Epithelial cell of esophagus (primary cell): ENCODE data around the gene KCNB1.

Experiments
- DNase-seq: peaks from one replicate; pipeline ENCODE4 v3.0.0; 2010; ENCODE audit warnings: low read depth
- H3K4me3 ChIP-seq: 2 replicates; pipeline ENCODE4 v1.5.1; 2011; ENCODE audit warnings: mild to moderate bottlenecking, low read length, control low read depth
- CTCF ChIP-seq: IDR thresholded peaks from 2 replicates; pipeline ENCODE4 v1.5.1; 2011; ENCODE audit warnings: low read depth, mild to moderate bottlenecking, low read length, control low read depth, inconsistent platforms; ENCODE audit not compliant: insufficient read depth; ENCODE audit errors: missing control alignments

Gene KCNB1

DNA sequence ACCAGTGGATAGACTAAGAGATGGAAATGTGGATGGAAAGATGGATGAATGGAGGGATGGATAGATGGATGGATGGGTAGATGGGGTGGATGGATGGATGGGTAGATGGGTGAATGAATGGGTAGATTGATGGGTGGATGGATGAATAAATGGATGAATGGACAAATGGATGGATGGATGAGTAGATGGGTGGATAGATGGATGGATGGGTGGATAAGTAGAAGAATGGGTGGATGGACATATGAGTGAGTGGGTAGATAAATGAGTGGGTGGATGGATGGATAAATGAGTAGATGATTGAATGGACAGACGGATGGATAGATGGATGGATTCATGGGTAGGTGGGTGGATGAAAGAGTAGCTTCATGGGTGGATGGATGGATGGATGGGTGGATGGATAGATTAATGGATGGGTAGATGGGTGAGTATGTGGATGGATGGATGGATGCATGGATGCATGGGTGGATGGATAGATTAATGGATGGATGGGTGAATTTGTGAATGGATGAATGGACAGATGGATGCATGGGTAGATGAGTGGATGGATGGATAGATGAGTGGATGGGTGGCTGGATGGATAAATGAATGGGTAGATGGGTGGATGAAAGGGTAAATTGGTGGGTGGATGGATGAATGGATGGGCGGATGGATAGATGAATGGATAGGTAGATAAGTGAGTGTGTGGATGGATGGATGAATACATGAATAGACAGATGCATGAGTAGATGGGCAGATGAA is 29.5 kb upstream of the KCNB1 start:
- no peak for DNase-seq
- TF ChIP-seq CTCF = no peak
- no peak overlapping the region for H3K4me3 ChIP-seq

DNA sequence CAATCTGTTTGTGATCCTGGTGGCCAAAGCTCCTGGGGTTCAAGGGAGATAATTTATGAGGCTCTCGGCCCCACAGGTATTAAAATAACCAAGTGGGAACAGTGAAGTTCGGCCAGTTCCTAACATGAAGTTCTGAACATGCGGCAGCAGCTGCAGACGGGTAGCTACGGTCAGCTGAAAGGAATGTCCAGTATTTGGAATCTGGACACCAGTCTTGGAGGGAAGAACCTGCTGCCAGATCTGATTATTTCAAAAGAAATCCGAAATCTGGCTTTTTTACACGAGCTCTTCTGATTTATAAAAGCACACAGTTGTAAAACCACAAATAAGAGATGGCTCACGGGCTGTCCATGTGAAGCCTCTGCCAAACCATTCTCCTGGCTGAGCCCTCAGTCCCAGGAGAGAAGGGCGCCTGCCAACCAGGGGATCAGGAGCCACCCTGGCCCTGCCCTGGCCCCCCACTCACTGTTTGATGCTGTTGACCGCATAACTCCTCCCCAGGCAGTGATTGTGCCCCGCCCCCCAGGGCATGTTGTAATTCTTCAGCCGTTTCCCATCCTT is 28.2 kb upstream of the KCNB1 start:
- H3K4me3 ChIP-seq = no peak overlapping the region
- DNase-seq = no peak
- no peak for TF ChIP-seq CTCF

DNA sequence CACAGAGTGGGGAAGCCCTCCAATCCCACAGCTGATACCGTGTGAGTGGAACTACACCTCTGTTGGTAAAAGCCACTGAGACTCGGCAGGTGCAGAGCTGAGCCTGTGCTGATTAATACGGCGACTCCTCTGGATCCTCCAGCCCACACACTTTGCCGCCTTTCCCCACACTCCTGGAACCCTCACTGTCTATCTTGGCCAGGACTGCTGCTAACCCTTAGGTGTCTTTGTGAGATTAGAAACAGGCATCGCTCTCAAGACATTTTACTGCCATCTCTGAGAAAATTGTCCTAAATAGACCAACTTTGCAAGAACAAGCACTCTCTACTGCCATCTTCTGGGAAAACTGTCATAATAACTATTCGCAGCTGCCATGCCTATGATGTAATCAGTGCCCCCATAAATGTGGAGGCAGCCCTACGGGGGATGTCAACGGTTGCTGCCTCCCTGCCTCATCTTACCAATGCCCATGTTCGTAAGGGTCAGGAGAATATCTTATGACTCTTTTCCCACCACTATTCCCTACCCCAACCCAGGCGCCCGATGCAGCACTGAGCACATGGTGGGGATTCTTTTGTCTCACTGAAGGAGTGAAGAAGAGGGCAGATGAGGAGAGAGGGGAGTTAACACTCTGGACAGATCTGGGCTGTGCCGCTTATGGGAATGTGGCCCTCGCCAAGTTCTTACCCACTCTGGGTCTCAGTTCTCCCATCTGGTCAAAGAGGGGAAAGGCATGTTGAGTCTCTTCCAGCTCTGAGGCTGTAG is 26.1 kb upstream of the KCNB1 start:
- peak; percentile 41 for DNase-seq
- peak; percentile 37 for TF ChIP-seq CTCF

GRCh38 chr20:49507741-49508434 is 25.4 kb upstream of the KCNB1 start:
- DNase-seq = no peak
- H3K4me3 ChIP-seq = no peak overlapping the region
- no peak for TF ChIP-seq CTCF

More for the DNA sequence above, 26.1 kb upstream of the KCNB1 start:
- no peak overlapping the region for H3K4me3 ChIP-seq

- no peak for TF ChIP-seq CTCF
- DNase-seq = no peak
- H3K4me3 ChIP-seq = no peak overlapping the region
These were observed 23.1 kb upstream of the KCNB1 start for GRCh38 chr20:49505518-49505917.

GRCh38 chr20:49503176-49503575 is 20.7 kb upstream of the KCNB1 start:
- no peak overlapping the region for H3K4me3 ChIP-seq

More at GRCh38 chr20:49503176-49503575, 20.7 kb upstream of the KCNB1 start:
- DNase-seq = no peak
- no peak for TF ChIP-seq CTCF
